ENCODE data around the gene GCKR.

- no peak for TF ChIP-seq MEIS1 (CRISPR knock-in tag; IDR thresholded peaks at IDR 0.05; ENCODE audit: borderline replicate concordance)
- no peak for TF ChIP-seq ZNF350 (tag by site-specific recombination; IDR thresholded peaks at IDR 0.05)
- no peak for TF ChIP-seq CTCF (tag by site-specific recombination; IDR thresholded peaks at IDR 0.05)
- TF ChIP-seq HOXC10 (CRISPR knock-in tag; IDR thresholded peaks at IDR 0.05): no peak
- TF ChIP-seq SP2 (tag by site-specific recombination; IDR thresholded peaks at IDR 0.05): no peak
- TF ChIP-seq MYNN (tag by site-specific recombination; IDR thresholded peaks at IDR 0.05; ENCODE audit: borderline replicate concordance): no peak
- no peak for TF ChIP-seq TSHZ1 (tag by site-specific recombination; IDR thresholded peaks at IDR 0.05; ENCODE audit: borderline replicate concordance)
These were observed 74.6 kb downstream of the GCKR start for GRCh38 chr2:27571197-27571596.

All from HEK293 (cell line).